ENCODE results near the gene FHOD3.

GRCh38 chr18:36718705-36719328, 421.3 kb downstream of the FHOD3 start:
- TF ChIP-seq CTCF (conservative IDR thresholded peaks at IDR 0.05; ENCODE audit: low read length) (no peak), EZH2phosphoT487 (IDR thresholded peaks at IDR 0.05; ENCODE audit: borderline replicate concordance) (no peak)
